Measurements from ENCODE around the gene RRAGC.
"Not testable (repeated sequence)": the region's sequence is repeated elsewhere in the genome, so short reads cannot be mapped to it uniquely, and the experiment has no call there.

RRAGC gene

GRCh38 chr1:38815903-38816627 lies 43.5 kb downstream of the RRAGC start:
- DNase-seq (ENCODE audit: low spot score) = no peak

- DNase-seq (ENCODE audit: low spot score) = no peak
These were observed 44.5 kb downstream of the RRAGC start for GRCh38 chr1:38814984-38815464.

GRCh38 chr1:38814444-38814983 lies 45.1 kb downstream of the RRAGC start:
- no peak for DNase-seq (ENCODE audit: low spot score)

- DNase-seq (ENCODE audit: low spot score) = no peak
These were observed 46.6 kb downstream of the RRAGC start for GRCh38 chr1:38812981-38813380.

GRCh38 chr1:38811466-38811865 lies 48.1 kb downstream of the RRAGC start:
- DNase-seq (ENCODE audit: low spot score) = not testable (repeated sequence)

GRCh38 chr1:38806090-38806489 lies 53.5 kb downstream of the RRAGC start:
- no peak for DNase-seq (ENCODE audit: low spot score)

- DNase-seq (ENCODE audit: low spot score) = no peak
These were observed 54.5 kb downstream of the RRAGC start for GRCh38 chr1:38805036-38805435.

- DNase-seq (ENCODE audit: low spot score) = no peak
These were observed 55.3 kb downstream of the RRAGC start for GRCh38 chr1:38804062-38804886.

GRCh38 chr1:38803647-38804046 lies 55.9 kb downstream of the RRAGC start:
- no peak for DNase-seq (ENCODE audit: low spot score)

- no peak for DNase-seq (ENCODE audit: low spot score)
These were observed 58.6 kb downstream of the RRAGC start for GRCh38 chr1:38800720-38801671.

- no peak for DNase-seq (ENCODE audit: low spot score)
These were observed 66.3 kb downstream of the RRAGC start for GRCh38 chr1:38793299-38793698.

GRCh38 chr1:38791892-38792291 lies 67.7 kb downstream of the RRAGC start:
- no peak for DNase-seq (ENCODE audit: low spot score)

- DNase-seq (ENCODE audit: low spot score) = no peak
These were observed 68.4 kb downstream of the RRAGC start for GRCh38 chr1:38791164-38791515.

GRCh38 chr1:38790422-38791163 lies 69.0 kb downstream of the RRAGC start:
- DNase-seq (ENCODE audit: low spot score) = no peak

- no peak for DNase-seq (ENCODE audit: low spot score)
These were observed 69.9 kb downstream of the RRAGC start for GRCh38 chr1:38789498-38790169.

GRCh38 chr1:38788341-38789336 lies 70.9 kb downstream of the RRAGC start:
- DNase-seq (ENCODE audit: low spot score) = no peak

All from HuH-7.5 (cell line).